ENCODE results near the gene ZNF808.
"Not testable (repeated sequence)": the region's sequence is repeated elsewhere in the genome, so short reads cannot be mapped to it uniquely, and the experiment has no call there.

The ZNF808 gene

DNA sequence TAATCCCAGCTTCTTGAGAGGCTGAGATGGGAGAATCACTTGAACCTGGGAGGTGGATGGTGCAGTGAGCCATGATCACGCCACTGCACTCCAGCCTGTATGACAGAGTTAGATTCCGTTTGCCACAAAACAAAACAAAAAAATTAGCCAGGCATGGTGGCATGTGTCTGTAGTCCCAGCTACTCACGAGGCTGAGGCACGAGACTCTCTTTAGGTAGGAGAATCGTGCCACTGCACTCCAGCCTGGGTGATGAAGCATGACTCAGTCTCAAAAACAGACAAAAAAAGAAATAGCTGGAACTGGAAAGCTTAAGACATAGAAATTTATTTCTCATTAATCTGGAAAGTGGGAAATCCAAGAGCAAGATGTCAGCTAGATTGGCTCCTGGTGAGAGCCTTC lies 20.2 kb upstream of the ZNF808 start:
- no peak for DNase-seq (ENCODE audit: low spot score)
- TF ChIP-seq, protein P1, sequence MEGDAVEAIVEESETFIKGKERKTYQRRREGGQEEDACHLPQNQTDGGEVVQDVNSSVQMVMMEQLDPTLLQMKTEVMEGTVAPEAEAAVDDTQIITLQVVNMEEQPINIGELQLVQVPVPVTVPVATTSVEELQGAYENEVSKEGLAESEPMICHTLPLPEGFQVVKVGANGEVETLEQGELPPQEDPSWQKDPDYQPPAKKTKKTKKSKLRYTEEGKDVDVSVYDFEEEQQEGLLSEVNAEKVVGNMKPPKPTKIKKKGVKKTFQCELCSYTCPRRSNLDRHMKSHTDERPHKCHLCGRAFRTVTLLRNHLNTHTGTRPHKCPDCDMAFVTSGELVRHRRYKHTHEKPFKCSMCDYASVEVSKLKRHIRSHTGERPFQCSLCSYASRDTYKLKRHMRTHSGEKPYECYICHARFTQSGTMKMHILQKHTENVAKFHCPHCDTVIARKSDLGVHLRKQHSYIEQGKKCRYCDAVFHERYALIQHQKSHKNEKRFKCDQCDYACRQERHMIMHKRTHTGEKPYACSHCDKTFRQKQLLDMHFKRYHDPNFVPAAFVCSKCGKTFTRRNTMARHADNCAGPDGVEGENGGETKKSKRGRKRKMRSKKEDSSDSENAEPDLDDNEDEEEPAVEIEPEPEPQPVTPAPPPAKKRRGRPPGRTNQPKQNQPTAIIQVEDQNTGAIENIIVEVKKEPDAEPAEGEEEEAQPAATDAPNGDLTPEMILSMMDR (IDR thresholded peaks at IDR 0.05; ENCODE audit: extremely low read depth, missing control alignments), result no peak

- DNase-seq (ENCODE audit: low spot score), result no peak
- TF ChIP-seq, protein P1 (IDR thresholded peaks at IDR 0.05; ENCODE audit: extremely low read depth, missing control alignments), result no peak
Observed at GRCh38 chr19:52516191-52516590, 11.3 kb upstream of the ZNF808 start.

DNA sequence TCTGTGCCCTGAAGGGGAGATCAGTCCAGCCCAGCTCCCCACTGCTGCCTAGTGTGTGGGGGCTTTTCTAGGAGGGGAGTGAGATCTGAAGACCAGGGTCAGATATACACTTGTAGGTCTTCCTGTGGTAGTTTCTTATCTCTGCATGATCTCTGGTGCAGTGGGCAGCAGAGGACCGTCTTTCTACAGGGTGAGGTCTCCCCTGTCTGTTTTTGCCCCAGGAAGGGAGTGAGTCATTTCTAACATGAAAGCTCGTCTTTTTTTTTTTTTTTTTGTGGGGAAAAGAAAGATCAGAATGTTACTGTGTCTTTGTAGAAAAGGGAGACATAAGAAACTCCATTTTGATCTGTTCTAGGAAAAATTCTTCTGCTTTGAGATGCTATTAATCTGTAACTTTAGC lies 8.8 kb upstream of the ZNF808 start:
- TF ChIP-seq, protein P1 (IDR thresholded peaks at IDR 0.05; ENCODE audit: extremely low read depth, missing control alignments), result no peak
- DNase-seq (ENCODE audit: low spot score), result no peak

DNA sequence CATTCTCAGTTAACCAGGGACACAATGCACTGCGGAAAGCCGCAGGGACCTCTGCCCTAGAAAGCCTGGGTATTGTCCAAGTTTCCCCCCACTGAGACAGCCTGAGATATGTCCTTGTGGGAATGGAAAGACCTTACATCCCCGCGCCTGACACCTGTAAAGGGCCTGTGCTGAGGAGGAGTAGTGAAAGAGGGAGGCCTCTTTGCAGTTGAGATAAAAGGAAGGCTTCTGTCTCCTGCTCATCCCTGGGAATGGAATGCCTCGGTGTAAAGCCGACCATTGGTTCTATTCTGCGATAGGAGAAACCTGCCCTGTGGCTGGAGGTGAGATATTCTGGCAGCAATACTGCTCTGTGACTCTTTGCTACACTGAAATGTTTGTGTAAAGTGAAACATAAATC lies 8.3 kb upstream of the ZNF808 start:
- DNase-seq (ENCODE audit: low spot score), result not testable (repeated sequence)

DNA sequence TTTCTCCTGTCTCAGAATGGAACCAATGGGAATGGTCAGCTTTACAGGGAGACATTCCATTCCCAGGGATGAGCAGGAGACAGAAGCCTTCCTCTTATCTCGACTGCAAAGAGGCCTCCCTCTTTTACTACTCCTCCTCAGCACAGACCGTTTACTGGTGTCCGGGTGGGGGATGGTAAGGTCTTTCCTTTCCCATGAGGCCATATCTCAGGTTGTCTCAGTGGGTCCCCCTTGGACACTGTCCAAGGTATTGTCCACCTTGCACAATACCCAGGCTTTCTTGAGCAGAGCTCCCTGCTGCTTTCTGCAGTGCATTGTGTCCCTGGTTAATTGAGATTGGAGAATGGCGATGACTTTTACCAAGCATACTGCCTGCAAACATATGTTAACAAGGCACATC lies 7.5 kb upstream of the ZNF808 start:
- DNase-seq (ENCODE audit: low spot score), result no peak
- TF ChIP-seq, protein P1 (IDR thresholded peaks at IDR 0.05; ENCODE audit: extremely low read depth, missing control alignments), result no peak

DNA sequence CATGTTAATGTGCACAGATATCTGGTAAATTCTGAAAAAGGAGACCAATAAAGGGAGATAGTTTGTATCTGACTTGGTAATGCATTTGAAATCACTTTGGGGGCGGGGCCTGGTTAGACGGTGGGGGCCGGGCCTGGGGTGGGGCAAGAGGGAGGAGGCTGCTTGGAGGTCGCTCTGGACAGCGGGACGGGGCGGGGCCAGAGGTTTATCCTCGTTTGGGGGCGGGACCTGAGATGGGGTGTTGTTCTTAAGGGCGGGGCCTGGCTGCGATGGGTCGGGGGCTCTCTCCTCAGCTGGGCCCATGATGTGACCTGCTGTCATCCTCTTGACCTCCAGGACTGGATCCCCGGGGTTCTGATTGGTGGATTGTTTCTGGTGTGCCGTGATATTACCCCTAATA lies 4.9 kb upstream of the ZNF808 start:
- no peak for DNase-seq (ENCODE audit: low spot score)
- TF ChIP-seq, protein P1 (IDR thresholded peaks at IDR 0.05; ENCODE audit: extremely low read depth, missing control alignments), result no peak

GRCh38 chr19:52524086-52524485 lies 3.4 kb upstream of the ZNF808 start:
- no peak for DNase-seq (ENCODE audit: low spot score)
- TF ChIP-seq, protein P1 (IDR thresholded peaks at IDR 0.05; ENCODE audit: extremely low read depth, missing control alignments), result no peak

- peak; percentile 11 for DNase-seq (ENCODE audit: low spot score)
- TF ChIP-seq, protein P1 (IDR thresholded peaks at IDR 0.05; ENCODE audit: extremely low read depth, missing control alignments), result no peak
Observed at GRCh38 chr19:52527956-52528351, 486 bp downstream of the ZNF808 start.

Data from GM20000 (cell line).